ENCODE measurements around the gene CSDE1.
"Not testable (repeated sequence)": the region's sequence is repeated elsewhere in the genome, so short reads cannot be mapped to it uniquely, and the experiment has no call there.

CSDE1 gene

GRCh38 chr1:114756009-114756892 is 1.5 kb downstream of the CSDE1 start:
- Mint-ChIP-seq H3K4me1 (peaks cover 65% of the 10 kb centered on the region), H3K27ac (peak overlapping the region; percentile 99 to 100), H3K4me3 (peak overlapping the region; percentile 95 to 97), H3K27me3 (no peaks in the 10 kb centered on the region), H3K9me3 (peaks cover 0 to 6% of the 10 kb centered on the region in 2 donors)
- DNase-seq (no peak), ATAC-seq (no peak)

- Mint-ChIP-seq H3K27me3 (no peaks in the 10 kb centered on the region), H3K27ac (peak overlapping the region in 1 of 2 donors; percentile 79), H3K4me1 (peaks cover 75% of the 10 kb centered on the region), H3K9me3 (peaks cover 0 to 6% of the 10 kb centered on the region in 2 donors), H3K4me3 (peak overlapping the region; percentile 95 to 97)
- no peak for DNase-seq
- ATAC-seq: no peak
These were observed 2.5 kb downstream of the CSDE1 start for GRCh38 chr1:114755006-114755931.

DNA sequence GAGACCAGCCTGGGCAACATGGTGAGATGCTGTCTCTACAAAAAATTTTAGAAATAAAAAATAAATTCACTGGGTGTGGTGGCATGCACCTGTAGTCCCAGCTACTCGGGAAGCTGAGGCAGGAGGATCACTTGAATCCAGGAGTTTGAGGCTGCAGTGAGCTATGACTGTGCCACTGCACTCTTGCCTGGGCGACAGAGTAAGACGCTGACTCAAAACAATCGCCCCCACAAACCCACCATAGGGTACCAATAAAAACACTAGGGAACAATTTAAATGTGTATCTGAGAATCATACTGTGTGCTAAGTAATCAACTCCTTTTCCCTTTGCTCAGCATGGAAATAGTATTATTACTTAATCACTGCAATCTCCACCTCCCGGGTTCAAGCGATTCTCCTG is 4.1 kb downstream of the CSDE1 start:
- Mint-ChIP-seq H3K4me3 (peak overlapping the region; percentile 95 to 97), H3K27ac (peak overlapping the region; percentile 23 to 77), H3K4me1 (peaks cover 87% of the 10 kb centered on the region)
- not testable (repeated sequence) for H3K9me3 Mint-ChIP-seq, ATAC-seq, H3K27me3 Mint-ChIP-seq
- DNase-seq: peak; percentile 26 to 32

- H3K9me3 Mint-ChIP-seq: no peaks in the 10 kb centered on the region
- H3K27ac Mint-ChIP-seq: no peak overlapping the region
These were observed 4.6 kb downstream of the CSDE1 start for GRCh38 chr1:114753143-114753542.

GRCh38 chr1:114750780-114751179 is 7.0 kb downstream of the CSDE1 start:
- no peaks in the 10 kb centered on the region for H3K9me3 Mint-ChIP-seq
- DNase-seq: no peak
- ATAC-seq: no peak
- H3K4me1 Mint-ChIP-seq: peaks cover 95% of the 10 kb centered on the region
- no peaks in the 10 kb centered on the region for H3K27me3 Mint-ChIP-seq
- H3K27ac Mint-ChIP-seq: peak overlapping the region in 1 of 2 donors; percentile 17
- H3K4me3 Mint-ChIP-seq: no peak overlapping the region

More at GRCh38 chr1:114753143-114753542, 4.6 kb downstream of the CSDE1 start:
- no peak for DNase-seq
- Mint-ChIP-seq H3K4me1 (peaks cover 87% of the 10 kb centered on the region), H3K4me3 (peak overlapping the region in 1 of 2 donors; percentile 3), H3K27me3 (no peaks in the 10 kb centered on the region)
- no peak for ATAC-seq

- Mint-ChIP-seq H3K27ac (peak overlapping the region in 1 of 2 donors; percentile 68), H3K4me3 (no peak overlapping the region), H3K27me3 (no peaks in the 10 kb centered on the region), H3K4me1 (peaks cover 91% of the 10 kb centered on the region), H3K9me3 (no peaks in the 10 kb centered on the region)
- ATAC-seq (no peak), DNase-seq (no peak)
These were observed 7.9 kb downstream of the CSDE1 start for GRCh38 chr1:114749835-114750234.

DNA sequence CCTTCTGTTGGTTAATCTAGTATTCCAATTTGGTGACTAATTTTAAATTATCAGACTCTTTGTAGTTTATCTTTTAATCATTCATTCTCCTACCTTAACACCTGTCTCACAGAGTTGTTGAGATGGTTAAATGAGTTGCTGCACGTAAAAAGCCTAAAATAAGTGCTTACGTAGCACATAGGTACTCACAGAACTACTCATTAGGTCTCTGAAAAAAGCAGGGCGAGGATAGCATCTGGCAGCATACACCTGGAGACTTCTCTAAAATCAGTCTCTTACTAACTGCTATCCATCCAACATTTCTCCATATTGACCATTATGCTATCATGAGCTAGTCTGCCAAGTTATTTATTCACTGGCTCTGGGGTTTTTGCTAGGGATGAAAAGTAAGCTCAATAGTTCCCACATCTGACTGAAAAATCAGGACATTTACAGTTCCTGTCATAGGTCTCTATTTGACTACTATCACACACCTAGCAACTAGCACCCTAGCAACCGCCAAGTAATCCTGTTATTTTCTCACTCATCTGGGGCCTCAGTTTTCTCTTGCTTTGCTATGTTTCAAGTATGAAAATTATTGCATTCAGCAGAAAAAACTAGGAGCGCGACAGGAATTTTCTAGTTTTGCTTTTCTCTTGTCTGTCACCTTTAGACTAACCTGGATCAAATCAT is 11.2 kb downstream of the CSDE1 start:
- Mint-ChIP-seq H3K27me3 (no peaks in the 10 kb centered on the region), H3K4me1 (peaks cover 86% of the 10 kb centered on the region), H3K27ac (peak overlapping the region in 1 of 2 donors; percentile 86), H3K4me3 (peak overlapping the region; percentile 28 to 39), H3K9me3 (no peaks in the 10 kb centered on the region)
- no peak for DNase-seq
- ATAC-seq: peak; percentile 58

DNA sequence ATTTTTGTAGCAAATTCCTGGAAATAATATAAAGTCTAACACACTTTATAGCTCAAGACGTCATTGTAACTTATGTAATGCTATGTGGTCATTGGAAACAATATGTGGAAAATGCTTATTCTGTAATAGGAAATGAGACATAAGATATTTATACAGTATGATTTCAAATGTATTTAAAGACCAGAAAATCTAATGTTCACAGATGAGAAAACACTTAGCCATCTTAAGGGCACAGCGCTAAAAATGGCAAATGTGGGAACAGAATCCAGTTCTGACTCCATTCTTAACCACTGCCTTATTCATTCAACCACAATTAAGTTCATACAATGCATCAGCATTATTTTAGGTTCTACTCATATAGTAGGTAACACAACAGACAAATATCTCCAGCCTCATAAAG is 12.5 kb downstream of the CSDE1 start:
- Mint-ChIP-seq H3K4me1 (peaks cover 80% of the 10 kb centered on the region), H3K4me3 (peak overlapping the region in 1 of 2 donors; percentile 25), H3K27ac (no peak overlapping the region), H3K27me3 (no peaks in the 10 kb centered on the region), H3K9me3 (no peaks in the 10 kb centered on the region)
- DNase-seq: no peak
- ATAC-seq: peak; percentile 94

DNA sequence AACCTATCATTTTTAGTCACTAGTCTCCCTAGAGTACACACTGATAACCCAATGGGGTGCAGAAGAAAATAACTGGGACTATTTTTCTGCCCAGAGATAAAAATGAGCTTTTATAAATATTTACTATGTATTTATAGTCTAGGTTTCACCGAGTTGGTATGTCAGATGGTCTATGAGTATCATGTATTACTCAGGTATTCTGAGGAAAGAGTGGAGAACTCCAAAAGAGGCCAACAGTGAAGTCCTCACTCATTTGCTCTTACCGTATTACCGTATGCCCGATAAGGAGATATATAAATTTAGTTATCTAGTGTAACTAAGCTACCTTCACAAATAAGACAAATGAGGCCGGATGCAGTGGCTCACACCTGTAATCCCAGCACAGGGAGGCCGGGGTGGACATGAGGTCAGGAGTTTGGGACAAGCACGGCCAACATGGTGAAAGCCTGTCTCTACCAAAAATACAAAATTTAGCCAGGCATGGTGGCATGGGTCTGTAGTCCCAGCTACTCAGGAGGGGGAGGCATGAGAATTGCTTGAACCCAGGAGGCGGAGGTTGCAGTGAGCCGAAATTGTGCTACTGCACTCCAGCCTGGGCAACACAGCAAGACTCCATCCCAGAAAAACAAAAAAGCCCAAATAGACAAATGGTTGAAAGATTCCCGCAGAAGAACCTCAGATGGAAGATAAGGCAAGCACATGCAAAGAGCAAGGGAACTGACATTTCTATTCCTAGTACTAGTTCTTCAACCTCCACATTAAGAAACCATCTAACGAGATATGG is 15.6 kb downstream of the CSDE1 start:
- Mint-ChIP-seq H3K9me3 (no peaks in the 10 kb centered on the region), H3K4me1 (peaks cover 53% of the 10 kb centered on the region), H3K4me3 (no peak overlapping the region), H3K27ac (peak overlapping the region in 1 of 2 donors; percentile 50), H3K27me3 (no peaks in the 10 kb centered on the region)
- DNase-seq (no peak), ATAC-seq (no peak)

DNA sequence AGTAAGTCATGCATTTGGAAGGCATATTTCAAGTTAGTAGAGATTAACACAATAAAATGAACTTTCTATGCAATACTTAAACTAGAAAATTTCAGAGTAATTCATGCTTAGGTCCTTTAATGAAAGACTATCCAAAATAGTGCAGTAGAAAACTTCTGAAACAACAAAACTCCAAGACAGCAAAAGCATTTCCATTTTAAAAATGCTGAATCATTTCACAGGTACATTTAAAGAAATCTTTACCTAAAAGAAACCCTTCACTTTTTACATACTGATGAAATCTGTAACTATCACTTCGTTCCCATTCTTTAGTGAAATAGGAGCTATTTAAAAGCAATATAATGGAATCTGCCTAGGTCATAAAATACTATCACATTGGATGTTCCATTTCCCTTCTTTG is 17.5 kb downstream of the CSDE1 start:
- Mint-ChIP-seq H3K9me3 (no peaks in the 10 kb centered on the region), H3K4me3 (no peak overlapping the region), H3K27ac (no peak overlapping the region), H3K4me1 (peaks cover 40% of the 10 kb centered on the region), H3K27me3 (no peaks in the 10 kb centered on the region)
- ATAC-seq (no peak), DNase-seq (no peak)

- no peaks in the 10 kb centered on the region for H3K27me3 Mint-ChIP-seq
- no peak overlapping the region for H3K4me3 Mint-ChIP-seq
- ATAC-seq: no peak
- no peak overlapping the region for H3K27ac Mint-ChIP-seq
- H3K9me3 Mint-ChIP-seq: no peaks in the 10 kb centered on the region
- DNase-seq: no peak
- peaks cover 20% of the 10 kb centered on the region for H3K4me1 Mint-ChIP-seq
These were observed 20.4 kb downstream of the CSDE1 start for GRCh38 chr1:114737314-114737849.

DNA sequence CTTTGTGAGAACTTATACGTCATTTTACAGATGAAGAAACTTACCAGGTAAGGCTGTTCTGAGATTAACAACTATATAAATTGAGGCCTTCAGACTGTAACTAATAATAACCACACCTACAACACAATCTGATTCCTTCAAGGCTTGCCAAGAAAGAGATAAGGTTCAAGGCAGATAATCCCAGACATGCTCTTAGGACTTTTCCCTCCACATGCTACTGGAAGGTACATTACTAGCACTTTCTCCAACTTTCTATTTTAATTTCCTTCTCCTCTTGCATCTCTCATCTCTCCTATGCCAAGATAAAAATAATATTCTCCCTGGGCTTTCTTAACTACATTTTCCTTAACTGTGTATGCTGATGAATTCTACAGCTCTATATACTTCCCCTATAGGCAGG is 22.3 kb downstream of the CSDE1 start:
- H3K27ac Mint-ChIP-seq: peak overlapping the region in 1 of 2 donors; percentile 16
- DNase-seq (no peak), ATAC-seq (no peak)
- no peaks in the 10 kb centered on the region for H3K27me3 Mint-ChIP-seq
- no peaks in the 10 kb centered on the region for H3K9me3 Mint-ChIP-seq
- peaks cover 7% of the 10 kb centered on the region for H3K4me1 Mint-ChIP-seq
- no peak overlapping the region for H3K4me3 Mint-ChIP-seq

- no peak for DNase-seq
- no peaks in the 10 kb centered on the region for H3K9me3 Mint-ChIP-seq
- H3K27me3 Mint-ChIP-seq: no peaks in the 10 kb centered on the region
- H3K4me3 Mint-ChIP-seq: no peak overlapping the region
- peak overlapping the region in 1 of 2 donors; percentile 95 for H3K27ac Mint-ChIP-seq
- peaks cover 4% of the 10 kb centered on the region for H3K4me1 Mint-ChIP-seq
- no peak for ATAC-seq
These were observed 28.0 kb downstream of the CSDE1 start for GRCh38 chr1:114729782-114730181.

DNA sequence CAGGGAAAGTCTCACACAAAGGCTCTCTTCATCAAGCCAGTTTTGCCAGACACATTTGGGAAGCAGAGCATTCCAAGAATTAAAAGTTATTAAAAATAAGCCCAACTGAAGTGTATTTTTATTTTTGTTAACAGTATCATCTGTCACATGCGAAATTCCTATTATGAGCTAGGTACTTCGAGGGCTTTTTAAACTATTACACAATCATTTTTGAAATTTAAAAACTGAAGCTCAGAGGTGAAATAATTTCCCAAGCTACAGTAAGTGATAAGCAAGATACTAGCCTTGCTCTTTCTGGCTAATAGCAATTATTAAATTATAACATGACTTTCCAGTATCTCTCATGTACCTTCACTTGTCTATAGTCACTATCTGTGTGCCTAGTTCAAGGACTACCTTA is 29.2 kb downstream of the CSDE1 start:
- Mint-ChIP-seq H3K27ac (no peak overlapping the region), H3K27me3 (no peaks in the 10 kb centered on the region), H3K4me3 (no peak overlapping the region), H3K9me3 (no peaks in the 10 kb centered on the region), H3K4me1 (peaks cover 9% of the 10 kb centered on the region)
- ATAC-seq: no peak
- no peak for DNase-seq

Data from stimulated activated naive CD8-positive, alpha-beta T cell treated with anti-CD3 and anti-CD28 coated beads, Interleukin-15, amount 100 ng/mL, for 72 hours (primary cell).